DMS53 treated with DMSO at 0.1 percent for 48 hours (cell line): ENCODE measurements around the gene SLC8A1.

Source experiments
- DNase-seq: peaks from one replicate; lab custom pipeline; 2025; ENCODE audit not compliant: unreplicated experiment; lab: John Stamatoyannopoulos, UW

Gene SLC8A1

GRCh38 chr2:40451918-40452605, at the start of gene SLC8A1:
SLC8A1 (minus strand) TSS chr2:40452090.
- DNase-seq: peak; percentile 20

DNA sequence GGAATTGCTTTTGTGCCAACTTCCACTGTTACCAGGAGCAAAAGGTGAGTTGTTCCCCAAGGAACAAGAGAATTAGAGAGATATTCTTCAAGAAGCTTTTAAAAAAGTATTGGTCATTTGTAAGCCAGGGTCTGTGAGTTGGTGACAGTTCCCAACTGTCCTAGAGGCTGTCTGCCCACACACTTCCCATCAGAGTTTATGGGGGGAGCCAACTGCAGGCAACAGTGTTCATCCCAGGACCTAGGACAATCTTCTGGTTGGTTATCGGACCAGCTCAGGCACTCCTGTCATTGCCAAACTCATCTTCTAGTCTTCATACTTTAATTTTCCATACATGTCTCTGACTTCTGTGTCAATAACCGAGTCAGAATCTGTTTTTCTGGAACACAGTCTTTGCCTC, 47.5 kb upstream of the SLC8A1 start:
- no peak for DNase-seq

DNA sequence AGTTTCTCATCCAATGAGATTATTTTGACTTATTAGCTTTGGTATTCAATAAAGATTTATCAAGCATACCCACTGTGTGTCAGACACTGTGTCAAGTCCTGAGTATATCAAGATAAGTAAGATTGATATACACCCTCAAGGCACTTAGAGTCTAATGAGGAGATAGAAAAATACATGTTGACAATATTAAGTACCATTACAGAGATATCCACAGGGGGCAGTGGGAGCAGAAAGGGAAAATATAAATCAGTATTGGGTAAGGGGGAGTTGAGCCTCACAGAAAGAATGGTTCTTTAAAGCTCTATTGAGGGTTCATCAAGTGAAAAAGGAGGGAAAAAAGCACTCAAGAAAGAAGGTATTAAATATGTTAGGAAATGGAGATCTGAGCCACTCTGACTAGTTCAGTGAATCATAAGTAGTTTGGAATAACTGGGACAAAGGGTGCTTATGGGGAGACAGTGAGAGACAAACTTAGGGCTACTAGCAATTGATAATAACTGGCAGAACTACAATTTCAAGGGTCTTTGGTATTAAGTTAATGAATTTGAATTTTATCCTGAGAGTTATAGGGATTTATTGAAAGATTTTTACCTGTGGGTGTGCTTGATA, 45.5 kb upstream of the SLC8A1 start:
- no peak for DNase-seq

DNA sequence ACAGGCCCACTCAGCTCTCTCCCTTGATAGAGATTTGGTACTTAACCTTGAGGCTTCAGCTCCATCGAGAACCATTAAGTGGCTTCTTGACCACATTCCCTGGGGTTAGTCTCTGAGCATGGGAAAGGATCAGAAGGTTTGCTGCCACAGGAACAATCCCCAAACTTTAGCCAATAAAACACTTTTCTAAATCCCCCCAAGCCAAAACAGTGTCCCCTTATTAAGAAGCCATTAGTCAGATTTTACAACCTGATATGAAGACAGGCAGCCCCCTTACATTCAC, 37.7 kb upstream of the SLC8A1 start:
- no peak for DNase-seq

DNA sequence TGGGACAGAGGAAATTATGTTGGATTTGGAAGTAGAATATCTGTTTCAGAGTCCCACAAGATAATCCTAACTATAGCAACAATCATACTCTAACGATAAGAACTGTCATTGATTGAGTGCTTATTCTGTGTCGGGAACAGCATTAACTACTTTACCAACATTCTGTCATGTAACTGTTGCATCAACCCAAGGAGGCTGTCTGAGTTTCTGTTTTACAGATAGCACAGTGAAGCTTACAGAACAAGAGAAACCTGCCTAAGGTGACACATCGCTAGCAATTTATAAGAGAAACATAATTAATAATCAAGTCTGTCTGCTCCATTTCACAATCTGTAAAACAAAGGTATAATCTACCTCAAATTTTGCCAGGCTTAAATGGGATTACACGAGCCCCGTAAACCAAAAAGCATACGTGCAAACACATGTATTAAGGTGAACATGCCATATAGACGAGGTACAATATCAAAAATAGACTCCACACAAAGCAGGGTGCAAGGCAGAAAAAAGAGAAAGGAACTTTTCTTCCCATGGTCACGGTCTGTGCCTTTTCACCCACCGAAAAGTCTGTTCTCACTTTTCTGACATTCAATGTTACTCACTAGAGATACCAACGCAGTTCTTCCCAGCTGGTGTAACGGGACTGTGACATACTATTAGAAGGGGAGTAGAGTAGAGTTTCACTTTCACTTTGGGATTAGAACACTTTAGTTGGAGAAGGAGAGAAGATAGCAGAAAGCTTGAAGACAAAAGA, 37.2 kb upstream of the SLC8A1 start:
- DNase-seq: peak; percentile 5

DNA sequence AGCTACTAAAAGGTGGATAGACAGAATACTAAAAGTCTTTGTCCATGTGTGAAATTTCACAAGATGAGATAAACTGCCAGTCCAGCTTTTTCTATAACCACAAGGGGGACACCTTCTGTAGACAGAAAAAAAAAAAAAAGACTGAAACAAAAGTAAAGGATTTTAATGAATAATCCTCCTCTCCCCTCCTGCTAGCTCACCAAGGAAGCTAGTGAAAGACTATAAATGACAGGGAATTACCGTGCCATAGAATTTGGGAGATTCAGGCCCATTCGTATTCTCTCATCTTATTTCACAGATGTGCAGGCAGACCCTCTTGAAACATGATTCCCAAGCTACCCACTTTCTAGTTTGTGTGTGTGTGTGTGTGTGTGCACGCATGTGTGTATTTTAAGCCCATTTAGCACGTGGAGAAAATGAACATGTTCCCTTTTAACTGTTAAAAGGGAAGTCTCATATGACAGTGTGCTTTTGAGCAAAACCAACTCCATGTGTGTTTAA, 36.3 kb upstream of the SLC8A1 start:
- no peak for DNase-seq

DNA sequence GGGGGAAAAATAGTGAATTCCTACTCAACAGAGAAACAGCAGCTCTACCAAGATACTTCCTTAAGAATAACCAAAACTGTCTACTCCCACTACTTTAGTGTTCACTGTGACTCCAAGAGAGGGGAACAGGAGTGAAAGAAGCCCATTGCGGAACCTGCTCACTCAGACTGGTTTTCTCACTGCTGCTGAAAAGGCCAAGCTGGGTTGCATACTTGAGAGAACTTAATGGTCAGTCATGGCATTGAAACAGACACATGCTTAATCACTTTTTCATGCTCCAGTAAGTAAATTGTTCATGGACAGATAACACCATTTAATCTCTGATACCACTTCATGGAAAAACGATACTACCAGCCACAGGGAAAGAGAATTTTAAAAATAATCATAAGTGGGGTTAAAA, 35.7 kb upstream of the SLC8A1 start:
- DNase-seq: no peak

- no peak for DNase-seq
Measured at GRCh38 chr2:40485854-40486253, 34.0 kb upstream of the SLC8A1 start.

- no peak for DNase-seq
Measured at GRCh38 chr2:40485318-40485717, 33.4 kb upstream of the SLC8A1 start.

GRCh38 chr2:40483549-40484243, 31.8 kb upstream of the SLC8A1 start:
- no peak for DNase-seq

GRCh38 chr2:40480596-40480995, 28.7 kb upstream of the SLC8A1 start:
- no peak for DNase-seq

DNA sequence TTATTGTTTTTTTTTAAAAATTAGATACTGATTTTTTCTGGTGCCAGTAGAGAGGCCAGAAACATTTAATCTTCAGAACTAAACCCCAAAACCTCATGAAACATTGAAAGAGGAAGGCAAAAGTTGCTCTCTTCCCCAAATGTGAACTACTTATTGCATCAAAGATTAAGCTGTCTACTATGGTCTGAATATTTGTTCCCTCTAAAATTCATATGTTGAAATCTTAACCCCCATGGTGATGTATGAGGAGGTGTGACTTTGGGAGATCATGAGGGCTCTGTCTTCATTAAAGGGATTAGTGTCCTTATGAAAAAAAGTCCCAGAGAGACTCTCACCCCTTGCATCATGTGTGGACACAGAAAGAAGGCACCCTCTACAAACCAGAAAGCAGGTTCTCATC, 28.2 kb upstream of the SLC8A1 start:
- DNase-seq: no peak

DNA sequence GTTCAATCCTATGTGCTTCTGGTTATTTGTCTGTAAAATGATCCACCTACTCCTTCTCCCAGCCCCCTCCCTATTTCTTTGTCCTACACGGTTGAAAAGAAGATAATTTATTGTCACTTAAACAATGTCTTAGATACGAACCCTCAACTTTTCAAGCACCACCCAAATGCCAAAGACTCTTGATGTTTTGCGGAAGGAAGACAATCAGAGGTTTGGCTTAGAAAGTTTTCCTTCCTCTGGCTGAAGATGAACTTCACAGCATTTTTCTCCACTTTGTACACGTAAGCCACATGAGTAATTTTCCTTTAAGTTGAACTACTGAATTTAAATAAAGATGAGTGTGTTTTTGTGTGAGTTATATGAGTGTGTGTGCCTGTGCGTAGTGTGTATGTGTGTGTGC, 25.5 kb upstream of the SLC8A1 start:
- no peak for DNase-seq

DNA sequence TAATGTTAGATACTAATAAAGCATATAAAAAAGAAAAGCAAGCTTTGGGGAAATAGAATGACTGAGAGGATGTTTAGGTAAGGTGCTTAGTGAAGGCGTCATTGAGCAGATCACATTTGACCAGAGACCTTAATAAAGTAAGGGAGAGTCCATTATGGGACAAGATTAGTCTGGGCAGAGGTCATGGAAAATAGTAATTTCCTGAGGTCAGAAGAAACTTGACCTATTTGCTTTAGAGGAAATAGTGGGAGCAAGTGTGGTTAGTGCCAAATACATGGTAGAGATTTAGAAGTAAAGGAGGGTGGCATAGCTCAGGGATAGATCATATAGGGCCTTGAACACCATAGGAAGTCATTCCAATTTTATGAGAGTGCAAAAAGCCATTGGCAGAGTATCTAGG, 24.5 kb upstream of the SLC8A1 start:
- DNase-seq: no peak

DNA sequence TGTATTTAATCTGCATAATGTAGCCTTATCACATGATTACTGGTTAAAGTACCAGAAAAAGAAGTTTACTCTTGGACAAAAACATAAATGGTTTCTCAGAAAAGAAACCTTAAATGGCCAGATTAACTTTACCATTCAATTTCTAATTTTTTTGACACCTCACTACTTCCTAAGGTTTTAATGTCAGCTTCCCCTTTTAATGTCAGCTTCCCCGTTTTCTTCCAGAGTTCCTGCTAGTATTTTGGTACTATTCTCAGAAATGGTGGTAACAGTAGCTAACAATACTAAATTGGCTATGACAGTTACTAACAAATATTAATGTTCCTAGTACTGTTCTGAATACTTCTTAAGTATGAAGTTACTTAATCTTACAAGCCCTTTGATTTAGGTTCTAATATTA, 22.4 kb upstream of the SLC8A1 start:
- no peak for DNase-seq

GRCh38 chr2:40471866-40472265, 20.0 kb upstream of the SLC8A1 start:
- DNase-seq: peak; percentile 33

DNA sequence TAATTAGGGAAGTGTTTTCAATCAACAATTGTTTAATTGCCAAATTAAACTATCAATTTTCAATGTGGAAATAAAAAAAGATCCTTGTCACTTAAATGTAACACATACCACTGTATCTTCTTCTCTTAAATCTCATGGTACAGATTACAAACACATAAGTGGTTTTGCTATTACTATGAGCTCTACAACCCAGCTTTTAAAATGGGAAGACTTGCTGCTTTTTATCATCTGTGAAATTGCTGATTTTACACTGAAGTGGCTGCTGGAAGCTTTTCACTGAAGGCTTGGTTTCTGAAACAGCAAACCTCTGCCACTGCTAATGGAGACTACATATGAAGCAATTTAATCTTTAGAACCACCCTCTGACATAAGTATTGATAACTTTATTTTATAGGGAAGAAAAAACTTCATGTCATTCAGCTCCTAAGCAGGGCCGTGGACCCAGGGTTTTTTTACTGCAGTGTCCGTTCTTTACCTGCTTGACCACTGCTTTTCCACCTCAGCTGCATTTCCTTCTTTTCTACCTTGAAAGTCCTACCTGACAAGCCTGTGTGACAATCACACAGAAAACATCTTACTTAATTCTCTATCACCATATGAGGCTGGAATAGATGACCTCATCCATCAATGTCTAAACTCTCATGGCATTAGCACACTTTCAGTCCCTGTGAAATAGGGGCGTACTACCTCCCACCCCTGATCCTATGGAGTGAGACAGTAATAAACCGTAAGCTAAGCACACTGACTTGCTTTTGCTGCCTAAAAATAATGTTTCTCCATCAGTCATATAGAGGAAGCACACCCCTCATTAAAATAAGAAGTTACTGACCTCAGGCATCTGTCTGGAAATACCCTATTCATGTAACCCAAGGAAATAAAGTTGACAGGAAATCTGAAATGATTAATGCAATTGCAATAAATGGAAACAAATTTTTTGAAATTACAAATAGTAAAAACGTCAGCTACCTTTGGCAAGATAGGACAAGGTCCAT, 19.2 kb upstream of the SLC8A1 start:
- no peak for DNase-seq

- no peak for DNase-seq
Measured at GRCh38 chr2:40466935-40467572, 15.2 kb upstream of the SLC8A1 start.

GRCh38 chr2:40466332-40466906, 14.5 kb upstream of the SLC8A1 start:
- no peak for DNase-seq

DNA sequence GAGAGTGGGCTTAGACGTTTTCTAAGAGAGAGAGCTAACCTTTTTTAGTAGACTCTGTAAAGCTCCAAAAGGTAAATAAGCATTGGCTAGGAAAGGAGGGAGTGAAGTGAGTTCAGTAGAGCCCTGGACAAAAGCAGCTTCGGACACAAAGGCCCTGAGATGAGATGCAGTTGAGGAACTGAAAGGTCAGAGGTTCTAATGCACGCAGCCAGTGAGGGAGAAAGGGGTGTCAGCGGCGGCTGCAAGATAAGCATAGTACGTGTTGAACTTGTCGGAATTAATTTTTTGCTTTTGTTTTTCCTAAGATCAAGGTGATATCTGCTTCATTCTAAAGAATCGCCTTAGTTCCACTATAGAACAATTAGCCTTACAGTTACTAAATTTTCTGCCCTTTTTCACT, 11.2 kb upstream of the SLC8A1 start:
- DNase-seq: no peak
